Activated T-cell treated with anti-CD3 and anti-CD28 coated beads for 1 hour (primary cell): ENCODE results near the gene MYEF2.

Experiments used
- DNase-seq: peaks from one replicate; pipeline ENCODE4 v3.0.0-alpha.2; 2020; ENCODE audit warnings: low read depth

MYEF2 gene

DNA sequence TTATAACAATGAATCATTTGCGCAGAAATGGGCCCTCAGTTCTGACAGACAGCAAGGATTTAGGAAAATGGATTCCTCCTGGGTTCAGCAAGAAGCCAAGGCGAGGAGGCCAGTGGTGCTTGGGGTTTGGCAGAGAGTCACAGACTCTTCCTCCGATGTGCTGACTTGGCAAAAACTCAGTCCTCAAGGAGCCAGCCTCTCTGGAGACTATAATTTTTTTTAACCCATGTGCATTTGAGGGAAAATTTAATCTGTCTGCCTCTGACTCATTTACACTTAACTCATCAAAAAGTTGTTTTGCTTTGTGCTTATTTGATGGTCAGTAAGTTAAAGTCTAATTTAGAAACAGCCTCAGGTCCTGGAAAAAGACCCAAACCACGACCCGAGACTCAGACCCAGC is 91.5 kb downstream of the MYEF2 start:
- no peak for DNase-seq

- no peak for DNase-seq
These were observed 92.0 kb downstream of the MYEF2 start for GRCh38 chr15:48086133-48086532.

DNA sequence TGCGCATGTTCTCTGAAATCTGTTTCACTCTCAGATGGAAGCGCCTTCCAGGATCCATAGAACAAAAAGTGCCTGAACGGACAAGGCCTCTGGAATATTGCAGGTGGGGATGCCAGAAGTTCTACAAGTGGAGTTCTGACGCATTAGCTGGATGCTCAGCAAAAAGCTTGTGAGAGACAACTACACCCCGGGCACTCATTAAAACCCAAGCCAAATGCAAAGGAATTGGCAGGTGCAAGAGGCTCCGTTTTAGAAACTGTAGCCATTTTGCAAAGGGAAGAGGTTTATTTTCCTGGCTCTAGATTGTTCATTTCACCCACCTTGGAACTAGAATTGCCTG is 92.5 kb downstream of the MYEF2 start:
- no peak for DNase-seq

GRCh38 chr15:48084759-48085590 is 93.1 kb downstream of the MYEF2 start:
- DNase-seq = no peak
